ENCODE data around the gene OR7G1. TPM values are rescaled to one million over a fixed set of nuclear protein-coding genes. Genes with fewer than 3 reads are reported as not detected.

Gene OR7G1
- total RNA-seq (2012; rRNA removed), result not detected in 2 replicates
- not detected in 2 replicates for polyA plus RNA-seq (2012; rRNA removed)
- not detected in 2 replicates for polyA plus RNA-seq (2012; cell fraction: cytosol; rRNA removed)
- not detected in 2 replicates for polyA plus RNA-seq (2012; cell fraction: nucleus; rRNA removed; ENCODE audit: low replicate concordance)
- not detected for Bru-seq, nascent RNA
- BruChase-seq, experiment 1, labeled RNA remaining after a 6-hour chase, result not detected
- BruChase-seq, experiment 2, labeled RNA remaining after a 2-hour chase, result not detected
- long read RNA-seq, result 0 reads

- Histone ChIP-seq H3K14ac (replicated peaks; ENCODE audit: low read depth, low read length) (no peak within 1 kb of the TSS), H3K27me3 (ENCODE audit: control insufficient read depth, insufficient read depth, low read length) (no peaks in the 10 kb centered on the region), H4K8ac (ENCODE audit: low read depth in 2 of 2, low read length in 2 of 2) (no peak within 1 kb of the TSS), H2AK5ac (ENCODE audit: low read depth, low read length) (no peak within 1 kb of the TSS), H3K23ac (ENCODE audit: low read depth, low read length) (no peak within 1 kb of the TSS), H3K9ac (ENCODE audit: low read depth, low read length) (no peak within 1 kb of the TSS), H3K56ac (ENCODE audit: extremely low read depth, insufficient read depth, low read length) (no peak within 1 kb of the TSS), H3K79me1 (ENCODE audit: low read depth in 1 of 2, low read length in 2 of 2) (no peaks in the 10 kb centered on the region), H2BK20ac (ENCODE audit: low read depth, low read length) (no peak within 1 kb of the TSS), H4K5ac (ENCODE audit: low read depth, low read length) (no peak within 1 kb of the TSS), H2AFZ (replicated peaks; ENCODE audit: low read length, poor library complexity) (no peak within 1 kb of the TSS), H3K4me1 (ENCODE audit: control insufficient read depth, insufficient read depth, low read length) (no peaks in the 10 kb centered on the region), H3K18ac (ENCODE audit: low read depth, low read length) (no peak within 1 kb of the TSS), H3K36me3 (ENCODE audit: control insufficient read depth, insufficient read depth, low read length) (no peaks in the 10 kb centered on the region), H3K4ac (ENCODE audit: low read depth, low read length) (no peak within 1 kb of the TSS), H3K27ac (ENCODE audit: insufficient read depth, low read length) (no peak within 1 kb of the TSS), H2BK120ac (ENCODE audit: low read depth, low read length) (no peak within 1 kb of the TSS), H3K4me3 (ENCODE audit: insufficient read depth, low read depth, low read length) (no peak within 1 kb of the TSS), H2BK5ac (ENCODE audit: low read depth, low read length, poor library complexity, severe bottlenecking) (no peak within 1 kb of the TSS), H4K91ac (ENCODE audit: insufficient read depth, low read depth, low read length) (no peak within 1 kb of the TSS), H2AK9ac (replicated peaks; ENCODE audit: low read depth, low read length, poor library complexity) (no peak within 1 kb of the TSS), H2BK15ac (ENCODE audit: low read depth, low read length) (no peak within 1 kb of the TSS), H3K9me3 (ENCODE audit: control insufficient read depth, insufficient read depth, low read length) (peaks cover 4% of the 10 kb centered on the region), H4K20me1 (ENCODE audit: insufficient read depth, low read length) (no peaks in the 10 kb centered on the region), H3K9me1 (ENCODE audit: insufficient read depth, low read length) (no peaks in the 10 kb centered on the region), H3K4me2 (ENCODE audit: low read depth, low read length) (no peak within 1 kb of the TSS)
- intact Hi-C loops (cut with micrococcal nuclease) (no loop called here), in situ Hi-C loops (cut with MboI; ENCODE audit: low sequenced_read_pairs) (no loop called here), dilution Hi-C loops (cut with HindIII; ENCODE audit: low sequenced_read_pairs, unreplicated experiment) (no loop called here)
- ATAC-seq (ENCODE audit: low read depth) (no peak), DNase-seq (no peak)
- ChIA-PET POLR2A (ENCODE audit: unreplicated experiment) (no interaction called here), CTCF (no interaction called here)
- no TSS peak for BruUV-seq (replicated peaks)
- TF ChIP-seq MXI1 (IDR thresholded peaks at IDR 0.05; ENCODE audit: borderline replicate concordance, low read depth, low read length) (no peak), NFE2L2 (IDR thresholded peaks at IDR 0.05; ENCODE audit: low read depth, low read length) (no peak), RCOR1 (IDR thresholded peaks at IDR 0.05; ENCODE audit: insufficient replicate concordance, low read length) (no peak), RAD21 (IDR thresholded peaks at IDR 0.05; ENCODE audit: low read length) (no peak), CEBPB (IDR thresholded peaks at IDR 0.05; ENCODE audit: low read depth, low read length) (no peak), MAFK (IDR thresholded peaks at IDR 0.05; ENCODE audit: low read depth, low read length) (no peak), CTCF (conservative IDR thresholded peaks at IDR 0.05; ENCODE audit: low read depth, low read length) (no peak), FOS (IDR thresholded peaks at IDR 0.05; ENCODE audit: low read depth, low read length) (no peak), BHLHE40 (IDR thresholded peaks at IDR 0.05; ENCODE audit: low read depth, low read length) (no peak), CHD1 (IDR thresholded peaks at IDR 0.05; ENCODE audit: low read depth, low read length) (no peak), USF2 (IDR thresholded peaks at IDR 0.05; ENCODE audit: low read depth, low read length) (no peak), SMC3 (IDR thresholded peaks at IDR 0.05; ENCODE audit: low read depth, low read length) (no peak)
- WGBS, 2 experiments (ENCODE audit: extremely low coverage in 2 of 2, insufficient read length in 1 of 2), result no CpG with 5 or more reads among the region's 2 CpGs
Observed at GRCh38 chr19:9115307-9115813, at the start of gene OR7G1. Gene OR7G1, minus strand, starts transcription at chr19:9115763. Its CDS starts 0 bp downstream, at chr19:9115763.
